Islet precursor cell (in vitro differentiated cells): Measurements from ENCODE around the gene MAU2.
A peak's percentile ranks its signal among the peaks of the same experiment; 100 is the strongest.

ENCODE experiments used
- DNase-seq: peaks from one replicate; pipeline ENCODE4 v3.0.0-alpha.2; 2018

Gene MAU2

GRCh38 chr19:19320361-19321140 is at the start of gene MAU2, which contains the start of gene SUGP1:
Gene MAU2, plus strand, starts transcription at chr19:19320829. Its CDS starts 31 bp downstream, at chr19:19320860.
Gene SUGP1, minus strand, starts transcription at chr19:19320509. Its CDS starts 13 bp downstream, at chr19:19320496.
- peak; percentile 96 for DNase-seq

- DNase-seq = peak; percentile 40
These were observed 48.6 kb upstream of the MAU2 start for GRCh38 chr19:19271828-19272599.

GRCh38 chr19:19274146-19274545 is 46.5 kb upstream of the MAU2 start:
- peak; percentile 35 for DNase-seq

- DNase-seq = peak; percentile 47
These were observed 45.7 kb upstream of the MAU2 start for GRCh38 chr19:19274716-19275565.

GRCh38 chr19:19276386-19276785 is 44.2 kb upstream of the MAU2 start:
- DNase-seq = peak; percentile 81

- DNase-seq = peak; percentile 48
These were observed 43.8 kb upstream of the MAU2 start for GRCh38 chr19:19276851-19277250.

- DNase-seq = peak; percentile 53
These were observed 42.3 kb upstream of the MAU2 start for GRCh38 chr19:19278315-19278714.

GRCh38 chr19:19279062-19279612 is 41.5 kb upstream of the MAU2 start:
- DNase-seq = no peak

GRCh38 chr19:19279853-19280252 is 40.8 kb upstream of the MAU2 start:
- no peak for DNase-seq

- no peak for DNase-seq
These were observed 40.1 kb upstream of the MAU2 start for GRCh38 chr19:19280561-19280960.

GRCh38 chr19:19285686-19286085 is 34.9 kb upstream of the MAU2 start:
- DNase-seq = no peak

- DNase-seq = no peak
These were observed 28.0 kb upstream of the MAU2 start for GRCh38 chr19:19292607-19293006.

- DNase-seq = no peak
These were observed 25.7 kb upstream of the MAU2 start for GRCh38 chr19:19294914-19295313.

- no peak for DNase-seq
These were observed 23.5 kb upstream of the MAU2 start for GRCh38 chr19:19296953-19297689.

- no peak for DNase-seq
These were observed 22.9 kb upstream of the MAU2 start for GRCh38 chr19:19297759-19298158.

GRCh38 chr19:19300613-19301012 is 20.0 kb upstream of the MAU2 start:
- DNase-seq = no peak

- DNase-seq = no peak
These were observed 17.2 kb upstream of the MAU2 start for GRCh38 chr19:19303411-19303810.

- DNase-seq = no peak
These were observed 16.3 kb upstream of the MAU2 start for GRCh38 chr19:19304186-19304965.

GRCh38 chr19:19305066-19305465 is 15.6 kb upstream of the MAU2 start:
- DNase-seq = no peak

- no peak for DNase-seq
These were observed 14.9 kb upstream of the MAU2 start for GRCh38 chr19:19305696-19306095.

- DNase-seq = no peak
These were observed 14.4 kb upstream of the MAU2 start for GRCh38 chr19:19306191-19306590.
